Ishikawa (cell line): ENCODE data around the gene FUBP1.

ENCODE experiments used
- CEBPB ChIP-seq: IDR thresholded peaks from 2 replicates; pipeline ENCODE4 v1.6.1; 2012
- CREB1 ChIP-seq: IDR thresholded peaks from 2 replicates; pipeline ENCODE4 v1.6.1; 2012; ENCODE audit warnings: low read depth
- EP300 ChIP-seq: IDR thresholded peaks from 2 replicates; pipeline ENCODE4 v1.6.1; 2012; ENCODE audit warnings: borderline replicate concordance
- MAX ChIP-seq: IDR thresholded peaks from 2 replicates; pipeline ENCODE4 v1.6.1; 2012
- NFIC ChIP-seq: IDR thresholded peaks from 2 replicates; pipeline ENCODE4 v1.6.1; 2012
- TAF1 ChIP-seq: IDR thresholded peaks from 2 replicates; pipeline ENCODE4 v1.6.1; 2012; ENCODE audit warnings: low read depth, mild to moderate bottlenecking

GRCh38 chr1:78005448-78005722 lies 26.5 kb upstream of the FUBP1 start:
- TF ChIP-seq CREB1 (no peak), CEBPB (no peak), EP300 (no peak), MAX (no peak), TAF1 (no peak), NFIC (no peak)
